HEK293 (cell line): Measurements from ENCODE around the gene SLC36A1.

Experiments
- BCL11A ChIP-seq: fragments of 450-650 bp; formaldehyde crosslinking; IDR thresholded peaks from 2 replicates; pipeline ENCODE4 v1.5.1; 2016; ENCODE audit warnings: low read depth, missing biosample characterization, missing genetic modification characterization
- FEZF1 ChIP-seq: fragments of 450-650 bp; formaldehyde crosslinking; IDR thresholded peaks from 2 replicates; pipeline ENCODE4 v1.5.1; 2016; ENCODE audit warnings: missing biosample characterization, missing genetic modification characterization
- HIC1 ChIP-seq: fragments of 450-650 bp; formaldehyde crosslinking; IDR thresholded peaks from 2 replicates; pipeline ENCODE4 v1.5.1; 2016; ENCODE audit warnings: missing biosample characterization, missing genetic modification characterization
- HOXA7 ChIP-seq: sonication (generic); formaldehyde crosslinking; IDR thresholded peaks from 2 replicates; pipeline ENCODE4 v1.8.1; 2022; ENCODE audit warnings: missing genetic modification reagents, borderline replicate concordance
- KLF1 ChIP-seq: fragments of 450-650 bp; formaldehyde crosslinking; IDR thresholded peaks from 2 replicates; pipeline ENCODE4 v1.5.1; 2016; ENCODE audit warnings: missing biosample characterization, missing genetic modification characterization
- KLF8 ChIP-seq: fragments of 450-650 bp; formaldehyde crosslinking; IDR thresholded peaks from 2 replicates; pipeline ENCODE4 v1.5.1; 2016; ENCODE audit warnings: missing biosample characterization, missing genetic modification characterization
- OVOL3 ChIP-seq: fragments of 450-650 bp; formaldehyde crosslinking; IDR thresholded peaks from 2 replicates; pipeline ENCODE4 v1.5.1; 2016; ENCODE audit warnings: missing biosample characterization, missing genetic modification characterization
- PRDM1 ChIP-seq: fragments of 450-650 bp; formaldehyde crosslinking; IDR thresholded peaks from 2 replicates; pipeline ENCODE4; 2016; ENCODE audit warnings: missing biosample characterization, missing genetic modification characterization
- ZFP3 ChIP-seq: fragments of 450-650 bp; formaldehyde crosslinking; IDR thresholded peaks from 2 replicates; pipeline ENCODE4 v1.5.1; 2016; ENCODE audit warnings: low read depth, missing biosample characterization, missing genetic modification characterization
- ZFP41 ChIP-seq: fragments of 450-650 bp; formaldehyde crosslinking; IDR thresholded peaks from 2 replicates; pipeline ENCODE4 v1.5.1; 2016; ENCODE audit warnings: missing biosample characterization, missing genetic modification characterization, borderline replicate concordance
- ZNF10 ChIP-seq: fragments of 450-650 bp; formaldehyde crosslinking; IDR thresholded peaks from 2 replicates; pipeline ENCODE4 v1.5.1; 2017; ENCODE audit warnings: missing biosample characterization, missing genetic modification characterization
- ZNF132 ChIP-seq: fragments of 450-650 bp; formaldehyde crosslinking; IDR thresholded peaks from 2 replicates; pipeline ENCODE4 v1.5.1; 2017; ENCODE audit warnings: missing biosample characterization, missing genetic modification characterization, borderline replicate concordance
- ZNF133 ChIP-seq: fragments of 450-650 bp; formaldehyde crosslinking; IDR thresholded peaks from 2 replicates; pipeline ENCODE4 v1.5.1; 2016; ENCODE audit warnings: missing biosample characterization, missing genetic modification characterization
- ZNF155 ChIP-seq: fragments of 450-650 bp; formaldehyde crosslinking; IDR thresholded peaks from 2 replicates; pipeline ENCODE4 v1.5.1; 2016; ENCODE audit warnings: missing biosample characterization, missing genetic modification characterization
- ZNF174 ChIP-seq: fragments of 450-650 bp; formaldehyde crosslinking; IDR thresholded peaks from 2 replicates; pipeline ENCODE4 v1.5.0; 2017; ENCODE audit warnings: missing biosample characterization, mild to moderate bottlenecking, missing genetic modification characterization
- ZNF214 ChIP-seq: fragments of 450-650 bp; formaldehyde crosslinking; IDR thresholded peaks from 2 replicates; pipeline ENCODE4 v1.5.1; 2017; ENCODE audit warnings: missing biosample characterization, mild to moderate bottlenecking, missing genetic modification characterization, borderline replicate concordance
- ZNF274 ChIP-seq, 2 experiments: fragments of 200-500 bp in 1 of 2; fragments of 450-650 bp in 1 of 2; sonication (Bioruptor generic) in 1 of 2; formaldehyde crosslinking in 1 of 2; IDR thresholded peaks; 2 replicates each; pipeline versions ENCODE4 v1.5.1 to v1.6.1; 2014 to 2016; ENCODE audit warnings: borderline replicate concordance in 1 of 2, inconsistent platforms in 1 of 2, low read length in 1 of 2, missing biosample characterization in 1 of 2, missing genetic modification characterization in 1 of 2
- ZNF501 ChIP-seq: fragments of 450-650 bp; formaldehyde crosslinking; IDR thresholded peaks from 2 replicates; pipeline ENCODE4 v1.5.1; 2016; ENCODE audit warnings: missing biosample characterization, missing genetic modification characterization
- ZNF544 ChIP-seq: fragments of 450-650 bp; formaldehyde crosslinking; IDR thresholded peaks from 2 replicates; pipeline ENCODE4 v1.5.0; 2017; ENCODE audit warnings: missing biosample characterization, missing genetic modification characterization
- ZNF558 ChIP-seq: fragments of 450-650 bp; formaldehyde crosslinking; IDR thresholded peaks from 2 replicates; pipeline ENCODE4 v1.5.1; 2016; ENCODE audit warnings: missing biosample characterization, missing genetic modification characterization
- ZNF623 ChIP-seq: fragments of 450-650 bp; formaldehyde crosslinking; IDR thresholded peaks from 2 replicates; pipeline ENCODE4 v1.5.1; 2016; ENCODE audit warnings: missing biosample characterization, missing genetic modification characterization
- ZNF776 ChIP-seq: fragments of 450-650 bp; formaldehyde crosslinking; IDR thresholded peaks from 2 replicates; pipeline ENCODE4 v1.5.0; 2017; ENCODE audit warnings: missing biosample characterization, missing genetic modification characterization, borderline replicate concordance
- ZNF777 ChIP-seq: fragments of 450-650 bp; formaldehyde crosslinking; IDR thresholded peaks from 2 replicates; pipeline ENCODE4 v1.5.1; 2017; ENCODE audit warnings: missing biosample characterization, missing genetic modification characterization, borderline replicate concordance
- ZSCAN5A ChIP-seq: fragments of 450-650 bp; formaldehyde crosslinking; IDR thresholded peaks from 2 replicates; pipeline ENCODE4 v1.5.1; 2016; ENCODE audit warnings: missing biosample characterization, missing genetic modification characterization
- TF ChIP-seq, protein P1 (sequence below): IDR thresholded peaks from 2 replicates; pipeline ENCODE4 v1.6.1; 2011; ENCODE audit warnings: mild to moderate bottlenecking, low read depth, low read length, borderline replicate concordance
- TF ChIP-seq, protein P2 (sequence below): fragments of 450-650 bp; formaldehyde crosslinking; IDR thresholded peaks from 2 replicates; pipeline ENCODE4 v1.5.1; 2016; ENCODE audit warnings: missing biosample characterization, missing genetic modification characterization
- TF ChIP-seq, protein P3 (sequence below): fragments of 450-650 bp; formaldehyde crosslinking; IDR thresholded peaks from 2 replicates; pipeline ENCODE4 v1.5.1; 2017; ENCODE audit warnings: missing biosample characterization, missing genetic modification characterization
- TF ChIP-seq, protein P4 (sequence below): fragments of 450-650 bp; formaldehyde crosslinking; IDR thresholded peaks from 2 replicates; pipeline ENCODE4 v1.5.1; 2016; ENCODE audit warnings: missing biosample characterization, missing genetic modification characterization
- TF ChIP-seq, protein P5 (sequence below): fragments of 450-650 bp; formaldehyde crosslinking; IDR thresholded peaks from 2 replicates; pipeline ENCODE4 v1.5.1; 2016; ENCODE audit warnings: missing biosample characterization, missing genetic modification characterization

SLC36A1 gene

GRCh38 chr5:151447174-151448037 lies at the start of gene SLC36A1 (continued):
- TF ChIP-seq, protein P1, sequence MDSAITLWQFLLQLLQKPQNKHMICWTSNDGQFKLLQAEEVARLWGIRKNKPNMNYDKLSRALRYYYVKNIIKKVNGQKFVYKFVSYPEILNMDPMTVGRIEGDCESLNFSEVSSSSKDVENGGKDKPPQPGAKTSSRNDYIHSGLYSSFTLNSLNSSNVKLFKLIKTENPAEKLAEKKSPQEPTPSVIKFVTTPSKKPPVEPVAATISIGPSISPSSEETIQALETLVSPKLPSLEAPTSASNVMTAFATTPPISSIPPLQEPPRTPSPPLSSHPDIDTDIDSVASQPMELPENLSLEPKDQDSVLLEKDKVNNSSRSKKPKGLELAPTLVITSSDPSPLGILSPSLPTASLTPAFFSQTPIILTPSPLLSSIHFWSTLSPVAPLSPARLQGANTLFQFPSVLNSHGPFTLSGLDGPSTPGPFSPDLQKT, result no peak
- TF ChIP-seq ZNF558 (tag by site-specific recombination) (0 out of 2 replicates have a peak, but pooled peaks have one; percentile 23), ZNF132 (tag by site-specific recombination) (no peak), ZNF777 (tag by site-specific recombination) (no peak), ZSCAN5A (tag by site-specific recombination) (no peak), ZNF133 (tag by site-specific recombination) (no peak), ZNF10 (tag by site-specific recombination) (peak; percentile 70; the same call in 1 of the 2 replicates), ZNF174 (tag by site-specific recombination) (no peak), ZNF274 (IDR thresholded peaks at IDR 0.05; ENCODE audit: low read length) (no peak), ZNF274 (tag by site-specific recombination; IDR thresholded peaks at IDR 0.05; ENCODE audit: borderline replicate concordance) (no peak), BCL11A (0 out of 2 replicates have a peak, but pooled peaks have one; percentile 62), FEZF1 (tag by site-specific recombination) (no peak), ZNF776 (tag by site-specific recombination) (no peak), ZNF214 (tag by site-specific recombination) (no peak), ZNF623 (tag by site-specific recombination) (no peak), PRDM1 (tag by site-specific recombination) (no peak), ZFP41 (tag by site-specific recombination) (no peak), ZNF544 (tag by site-specific recombination) (no peak), OVOL3 (tag by site-specific recombination) (no peak), KLF1 (tag by site-specific recombination) (peak; percentile 70), HOXA7 (CRISPR knock-in tag) (no peak), ZNF501 (tag by site-specific recombination) (peak; percentile 86), ZNF155 (tag by site-specific recombination) (no peak), ZFP3 (tag by site-specific recombination) (no peak), KLF8 (peak; percentile 88), HIC1 (peak; percentile 72; the same call in 1 of the 2 replicates)
- TF ChIP-seq, protein P2, sequence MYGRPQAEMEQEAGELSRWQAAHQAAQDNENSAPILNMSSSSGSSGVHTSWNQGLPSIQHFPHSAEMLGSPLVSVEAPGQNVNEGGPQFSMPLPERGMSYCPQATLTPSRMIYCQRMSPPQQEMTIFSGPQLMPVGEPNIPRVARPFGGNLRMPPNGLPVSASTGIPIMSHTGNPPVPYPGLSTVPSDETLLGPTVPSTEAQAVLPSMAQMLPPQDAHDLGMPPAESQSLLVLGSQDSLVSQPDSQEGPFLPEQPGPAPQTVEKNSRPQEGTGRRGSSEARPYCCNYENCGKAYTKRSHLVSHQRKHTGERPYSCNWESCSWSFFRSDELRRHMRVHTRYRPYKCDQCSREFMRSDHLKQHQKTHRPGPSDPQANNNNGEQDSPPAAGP, result peak; percentile 73
- TF ChIP-seq, protein P3, sequence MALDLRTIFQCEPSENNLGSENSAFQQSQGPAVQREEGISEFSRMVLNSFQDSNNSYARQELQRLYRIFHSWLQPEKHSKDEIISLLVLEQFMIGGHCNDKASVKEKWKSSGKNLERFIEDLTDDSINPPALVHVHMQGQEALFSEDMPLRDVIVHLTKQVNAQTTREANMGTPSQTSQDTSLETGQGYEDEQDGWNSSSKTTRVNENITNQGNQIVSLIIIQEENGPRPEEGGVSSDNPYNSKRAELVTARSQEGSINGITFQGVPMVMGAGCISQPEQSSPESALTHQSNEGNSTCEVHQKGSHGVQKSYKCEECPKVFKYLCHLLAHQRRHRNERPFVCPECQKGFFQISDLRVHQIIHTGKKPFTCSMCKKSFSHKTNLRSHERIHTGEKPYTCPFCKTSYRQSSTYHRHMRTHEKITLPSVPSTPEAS (tag by site-specific recombination), result peak; percentile 35; the same call in 1 of the 2 replicates
- TF ChIP-seq, protein P4, sequence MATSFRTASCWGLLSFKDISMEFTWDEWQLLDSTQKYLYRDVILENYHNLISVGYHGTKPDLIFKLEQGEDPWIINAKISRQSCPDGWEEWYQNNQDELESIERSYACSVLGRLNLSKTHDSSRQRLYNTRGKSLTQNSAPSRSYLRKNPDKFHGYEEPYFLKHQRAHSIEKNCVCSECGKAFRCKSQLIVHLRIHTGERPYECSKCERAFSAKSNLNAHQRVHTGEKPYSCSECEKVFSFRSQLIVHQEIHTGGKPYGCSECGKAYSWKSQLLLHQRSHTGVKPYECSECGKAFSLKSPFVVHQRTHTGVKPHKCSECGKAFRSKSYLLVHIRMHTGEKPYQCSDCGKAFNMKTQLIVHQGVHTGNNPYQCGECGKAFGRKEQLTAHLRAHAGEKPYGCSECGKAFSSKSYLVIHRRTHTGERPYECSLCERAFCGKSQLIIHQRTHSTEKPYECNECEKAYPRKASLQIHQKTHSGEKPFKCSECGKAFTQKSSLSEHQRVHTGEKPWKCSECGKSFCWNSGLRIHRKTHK, result no peak
- TF ChIP-seq, protein P5, sequence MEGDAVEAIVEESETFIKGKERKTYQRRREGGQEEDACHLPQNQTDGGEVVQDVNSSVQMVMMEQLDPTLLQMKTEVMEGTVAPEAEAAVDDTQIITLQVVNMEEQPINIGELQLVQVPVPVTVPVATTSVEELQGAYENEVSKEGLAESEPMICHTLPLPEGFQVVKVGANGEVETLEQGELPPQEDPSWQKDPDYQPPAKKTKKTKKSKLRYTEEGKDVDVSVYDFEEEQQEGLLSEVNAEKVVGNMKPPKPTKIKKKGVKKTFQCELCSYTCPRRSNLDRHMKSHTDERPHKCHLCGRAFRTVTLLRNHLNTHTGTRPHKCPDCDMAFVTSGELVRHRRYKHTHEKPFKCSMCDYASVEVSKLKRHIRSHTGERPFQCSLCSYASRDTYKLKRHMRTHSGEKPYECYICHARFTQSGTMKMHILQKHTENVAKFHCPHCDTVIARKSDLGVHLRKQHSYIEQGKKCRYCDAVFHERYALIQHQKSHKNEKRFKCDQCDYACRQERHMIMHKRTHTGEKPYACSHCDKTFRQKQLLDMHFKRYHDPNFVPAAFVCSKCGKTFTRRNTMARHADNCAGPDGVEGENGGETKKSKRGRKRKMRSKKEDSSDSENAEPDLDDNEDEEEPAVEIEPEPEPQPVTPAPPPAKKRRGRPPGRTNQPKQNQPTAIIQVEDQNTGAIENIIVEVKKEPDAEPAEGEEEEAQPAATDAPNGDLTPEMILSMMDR (tag by site-specific recombination), result peak; percentile 91
